Stimulated activated CD4-positive, alpha-beta T cell treated with anti-CD3 and anti-CD28 coated beads, Interleukin-2, amount 100 ng/mL, for 4 hours (primary cell): Measurements from ENCODE around the gene SEH1L.
"Not testable (repeated sequence)": the region's sequence is repeated elsewhere in the genome, so short reads cannot be mapped to it uniquely, and the experiment has no call there.

Experiments used
- DNase-seq: peaks from one replicate; pipeline ENCODE4 v3.0.0-alpha.2; 2020; ENCODE audit warnings: low read depth

Gene SEH1L

DNA sequence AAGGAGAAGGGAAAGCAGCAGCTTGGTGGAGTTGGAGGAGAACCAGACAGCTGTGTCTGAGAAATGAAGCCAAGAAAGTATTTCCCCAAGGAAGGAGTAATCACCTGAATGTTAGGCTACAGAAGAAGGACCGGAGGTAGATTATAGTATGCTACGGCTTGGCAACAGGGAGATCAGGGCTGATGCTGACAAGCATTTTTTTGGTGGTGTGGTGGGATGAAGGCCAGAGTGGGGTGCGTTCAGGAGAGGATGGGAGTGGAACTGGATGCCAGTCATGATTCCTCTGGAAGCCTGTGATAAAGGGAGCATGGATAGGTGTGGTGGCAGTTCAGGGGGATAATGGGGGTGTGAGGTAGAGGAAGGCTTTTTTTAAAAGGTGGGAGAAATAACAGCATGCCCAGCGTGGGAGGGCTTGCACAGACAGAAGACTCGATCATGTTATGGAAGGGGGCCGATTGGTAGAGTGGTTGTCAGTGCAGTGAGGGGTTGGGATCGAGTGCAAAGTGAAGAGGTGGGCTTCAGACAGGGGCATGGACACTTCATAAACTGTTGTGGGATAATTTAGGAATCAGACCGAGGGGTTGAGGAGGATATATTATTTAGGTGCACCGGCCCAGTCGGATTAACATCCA lies 49.0 kb downstream of the SEH1L start:
- no peak for DNase-seq

DNA sequence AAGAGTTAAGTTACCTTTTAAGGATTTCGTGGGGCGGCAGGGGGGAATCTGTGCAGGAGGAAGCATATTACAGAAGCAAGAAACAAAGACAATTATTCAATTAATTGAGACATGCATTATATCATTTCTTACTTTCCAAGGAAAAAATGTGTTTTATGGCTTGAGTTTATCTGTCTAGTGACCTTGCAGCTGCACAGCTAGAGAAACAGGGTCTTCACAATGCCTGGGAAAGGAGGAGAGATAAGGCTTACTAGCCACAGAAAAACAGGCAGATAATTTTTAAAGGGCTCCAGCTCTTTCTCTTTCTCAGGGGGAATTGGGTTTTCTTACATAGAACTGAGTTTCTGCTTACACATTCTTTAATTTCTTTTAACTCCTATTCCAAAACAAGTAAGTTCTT lies 49.5 kb downstream of the SEH1L start:
- DNase-seq = not testable (repeated sequence)

DNA sequence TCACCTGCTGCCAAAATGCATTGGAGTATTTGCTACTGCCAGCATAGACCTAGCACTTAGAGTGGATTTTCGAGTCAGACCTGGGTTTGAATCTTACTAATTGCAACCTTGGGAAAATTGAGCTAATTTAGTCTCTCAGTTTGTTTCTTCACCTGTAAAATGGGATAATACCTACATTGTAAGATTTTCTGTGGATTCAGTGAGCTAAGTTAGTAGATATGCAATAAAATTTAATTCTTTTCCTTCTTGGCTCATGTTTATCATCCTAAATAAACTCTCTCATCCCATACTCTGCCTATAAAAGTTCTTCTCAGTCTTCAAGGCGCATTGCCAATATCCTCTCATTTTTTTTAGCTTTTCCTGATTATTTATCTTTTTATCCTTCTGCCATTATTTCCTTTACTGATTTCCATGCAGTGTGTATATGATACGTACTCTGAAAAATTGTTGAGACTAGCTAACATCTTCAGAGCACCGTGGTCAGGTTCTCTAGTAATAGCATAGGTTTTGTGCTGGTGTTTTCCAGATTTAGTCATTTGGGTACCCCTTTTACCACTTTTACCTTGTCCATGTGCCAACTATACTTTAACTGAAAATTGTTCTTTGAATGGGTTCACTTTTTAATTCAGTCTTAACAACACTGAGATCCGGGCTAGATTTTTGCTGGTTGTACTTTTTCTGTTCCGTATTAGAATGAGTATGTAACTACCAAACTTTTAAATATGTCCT lies 50.7 kb downstream of the SEH1L start:
- DNase-seq = no peak

DNA sequence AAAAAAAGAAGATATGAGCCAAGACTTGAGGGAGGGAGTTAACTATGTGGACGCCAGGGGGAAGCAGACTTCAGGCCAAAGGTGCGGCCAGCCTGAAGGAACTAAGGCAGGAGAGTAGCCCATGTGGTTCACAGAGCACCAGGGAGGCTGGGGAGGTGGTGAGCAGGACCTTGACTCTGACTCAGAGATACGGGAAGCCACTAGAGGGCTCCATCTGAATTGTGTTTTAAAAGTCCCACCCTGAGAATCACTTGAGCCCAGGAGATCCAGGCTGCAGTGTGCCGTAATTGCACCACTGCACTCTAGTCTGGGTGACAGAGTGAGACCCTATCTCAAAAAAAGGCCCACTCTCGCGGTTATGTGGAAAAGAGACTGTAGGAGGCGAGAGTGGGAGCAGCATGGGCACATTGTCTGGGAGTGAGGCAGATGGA lies 55.7 kb downstream of the SEH1L start:
- DNase-seq = peak; percentile 16

DNA sequence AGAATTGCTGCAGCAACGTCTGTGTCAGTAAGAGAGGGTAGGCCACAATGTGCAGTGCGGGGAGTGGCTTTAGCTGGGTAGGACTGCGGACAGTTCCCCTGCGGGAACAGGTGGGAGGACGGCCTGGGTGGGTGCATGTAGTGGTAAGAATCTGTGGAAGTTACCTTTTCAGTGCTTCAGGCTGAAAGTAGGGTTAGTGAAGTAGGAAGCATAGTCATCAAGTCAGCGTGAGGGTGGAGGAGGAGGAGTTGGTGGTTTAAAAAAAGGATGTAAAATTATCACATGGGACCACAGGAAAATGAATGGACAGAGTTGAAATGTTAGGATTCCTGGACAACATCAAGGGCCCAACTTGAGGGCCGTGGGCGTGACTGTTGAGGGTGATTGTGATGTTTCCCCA lies 56.6 kb downstream of the SEH1L start:
- DNase-seq = no peak

DNA sequence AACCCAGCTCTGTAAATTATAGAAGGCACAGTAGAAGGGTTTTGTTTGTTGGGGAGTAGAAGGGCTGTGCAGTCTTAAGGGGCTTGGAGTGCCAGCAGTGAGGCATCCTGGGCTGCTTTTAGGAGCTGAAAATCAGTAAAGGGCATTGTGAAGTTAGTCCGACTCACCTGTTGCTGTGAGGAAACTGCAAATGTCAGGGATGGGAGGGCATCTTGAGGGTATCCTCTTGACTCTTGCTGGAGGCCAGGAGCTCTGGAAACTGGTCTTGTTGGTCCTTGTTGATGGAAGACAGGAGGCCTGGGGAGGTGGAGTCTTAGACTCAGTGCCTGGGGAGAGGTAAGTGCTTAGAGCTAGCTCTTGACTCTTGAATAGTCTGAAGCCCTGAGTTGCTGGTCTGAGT lies 57.5 kb downstream of the SEH1L start:
- no peak for DNase-seq

DNA sequence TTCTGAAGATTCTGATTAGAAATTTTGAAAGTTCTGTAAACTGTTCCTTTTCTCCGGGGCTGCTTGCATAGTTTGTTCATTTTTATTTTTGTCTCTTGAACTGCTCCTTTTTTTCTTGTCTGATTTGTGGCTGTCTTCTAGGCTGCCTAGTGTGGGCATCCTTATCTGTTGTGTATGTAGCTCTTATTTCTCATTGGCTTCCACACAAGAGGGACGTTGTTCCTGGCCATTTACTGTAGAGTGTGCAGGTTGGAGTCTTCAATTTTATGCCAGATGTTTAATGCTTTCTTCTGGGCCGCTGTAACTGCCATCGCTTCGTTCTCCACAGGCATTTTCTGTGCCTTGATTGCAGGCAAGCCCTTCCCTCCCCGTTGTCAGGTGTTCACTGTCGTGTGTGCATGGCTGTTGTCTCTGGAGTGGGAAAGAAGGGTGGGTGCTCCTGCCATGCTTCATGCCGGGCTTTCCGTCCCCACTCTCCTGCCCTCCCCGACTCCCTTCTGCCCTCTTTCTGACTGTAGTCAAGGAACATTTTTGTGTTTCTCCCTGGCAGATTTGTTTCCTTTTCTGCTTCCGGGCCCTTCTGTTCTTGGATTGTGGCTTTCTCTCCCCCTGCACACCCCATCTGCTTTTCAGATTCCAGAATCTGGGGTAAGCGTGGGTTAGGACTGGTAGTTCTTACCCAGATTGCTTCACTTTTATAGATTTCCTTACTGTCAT lies 58.9 kb downstream of the SEH1L start:
- DNase-seq = no peak

DNA sequence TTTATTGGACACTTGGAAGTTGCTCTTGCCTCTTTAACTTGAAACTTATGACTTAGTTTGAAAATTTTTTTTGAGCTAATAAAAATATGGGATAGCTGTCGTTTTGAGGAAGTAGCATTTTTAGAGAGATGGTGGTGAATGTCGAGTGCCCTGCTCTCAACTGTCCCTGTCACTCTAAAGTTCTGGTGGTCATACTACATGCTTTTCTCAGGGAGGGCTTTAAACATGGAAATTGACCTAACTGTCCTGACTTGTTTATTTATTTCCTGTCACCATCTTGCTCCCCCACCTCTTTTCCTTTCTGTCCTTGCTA lies 59.4 kb downstream of the SEH1L start:
- DNase-seq = no peak

DNA sequence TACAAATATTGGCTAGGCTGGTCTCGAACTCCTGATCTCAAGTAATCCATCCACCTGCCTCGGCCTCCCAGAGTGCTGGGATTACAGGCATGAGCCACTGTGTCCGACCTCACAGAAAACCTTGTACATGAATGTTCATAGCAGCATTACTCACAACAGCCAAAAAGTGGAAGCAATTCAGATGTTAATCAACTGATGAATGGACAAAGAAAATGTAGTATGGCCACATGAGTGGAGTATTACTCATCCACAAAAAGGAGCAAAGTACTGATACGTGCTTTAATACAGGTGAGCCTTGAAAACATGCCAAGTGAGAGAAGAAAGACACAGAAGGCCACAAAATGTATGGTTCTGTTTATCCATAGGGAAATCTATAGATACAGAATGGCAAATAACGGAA lies 63.9 kb downstream of the SEH1L start:
- no peak for DNase-seq

DNA sequence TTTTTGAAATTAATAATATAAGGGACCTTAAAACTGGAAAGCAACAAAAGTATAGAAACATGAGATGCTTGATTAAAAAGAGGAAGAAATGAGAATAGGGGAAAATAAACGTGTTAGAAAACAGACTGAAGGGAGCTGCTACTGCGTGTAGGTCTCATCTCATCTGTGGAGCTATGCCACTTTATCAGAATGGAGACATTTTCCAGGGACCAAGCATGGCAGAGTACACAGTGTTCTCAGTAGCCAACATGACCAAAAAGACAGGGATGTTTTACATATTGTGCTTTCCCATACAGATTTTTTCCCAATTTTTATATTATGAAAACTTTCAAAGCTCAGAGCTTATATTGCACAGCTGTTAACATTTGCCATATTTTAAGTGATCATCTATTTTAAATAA lies 66.4 kb downstream of the SEH1L start:
- no peak for DNase-seq

DNA sequence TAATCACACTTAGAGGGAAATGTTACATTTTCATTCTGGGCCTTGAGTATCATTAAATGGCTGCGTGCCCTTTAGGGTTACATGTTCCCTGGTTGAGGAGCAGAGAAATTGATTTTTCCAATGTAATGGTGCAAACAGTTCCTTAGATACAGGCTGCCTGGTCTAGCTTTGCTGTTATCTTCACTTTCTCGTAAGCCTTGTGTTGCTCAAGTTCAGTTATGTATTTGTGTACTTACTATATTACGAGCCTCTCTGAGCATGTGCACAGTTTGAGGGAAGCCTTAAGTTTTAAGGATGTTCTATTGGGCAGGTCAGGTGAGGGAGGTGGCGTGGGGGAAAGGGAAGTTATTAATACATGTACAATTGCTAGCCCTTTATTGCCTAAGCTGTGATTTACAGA lies 67.0 kb downstream of the SEH1L start:
- DNase-seq = no peak

DNA sequence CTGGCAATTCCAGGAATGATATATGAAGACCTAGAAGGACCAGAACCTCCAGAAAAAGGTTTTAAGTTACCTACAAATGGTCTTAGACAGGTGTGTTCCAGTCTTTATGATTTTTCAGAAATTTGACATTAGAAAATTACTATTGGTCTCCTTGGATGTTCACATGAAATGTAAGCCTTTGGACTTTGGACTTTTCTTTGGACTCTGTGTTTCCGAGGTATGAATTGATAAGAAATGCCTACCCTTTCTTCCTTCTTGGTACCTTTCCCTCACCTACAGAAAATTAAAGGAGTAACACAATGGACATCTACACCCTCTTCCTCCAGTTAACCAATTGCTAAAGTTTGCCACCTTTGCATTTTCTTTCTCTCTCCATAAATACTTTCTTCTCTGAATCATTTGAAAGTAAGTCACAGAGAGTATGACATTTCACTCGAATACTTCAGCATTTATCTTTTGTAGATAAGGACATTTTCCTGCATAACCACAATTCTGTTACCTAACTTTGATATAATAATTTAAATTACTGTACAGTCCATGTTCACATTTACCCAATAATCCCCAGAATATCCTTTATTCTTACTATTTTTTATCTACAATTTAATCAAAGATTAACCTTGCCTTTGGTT lies 69.5 kb downstream of the SEH1L start:
- no peak for DNase-seq

DNA sequence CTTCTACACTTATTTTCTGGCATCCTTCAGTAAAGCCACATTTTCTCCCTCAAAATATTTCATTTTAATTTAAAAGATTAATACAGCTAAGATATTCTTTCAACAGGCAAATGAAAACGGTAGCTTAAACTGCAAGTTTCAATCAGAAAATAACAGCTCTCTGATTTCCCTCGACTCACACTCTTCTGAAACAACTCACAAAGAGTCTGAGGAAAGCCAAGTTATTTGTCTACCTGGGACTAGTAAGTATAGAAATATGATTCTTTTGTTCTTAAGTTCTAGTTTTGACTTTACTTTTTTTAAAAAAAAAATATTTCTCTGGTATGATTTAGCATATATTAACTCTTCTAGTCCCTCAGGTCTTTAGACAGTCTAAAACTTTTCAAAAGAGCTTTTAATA lies 70.6 kb downstream of the SEH1L start:
- DNase-seq = no peak

DNA sequence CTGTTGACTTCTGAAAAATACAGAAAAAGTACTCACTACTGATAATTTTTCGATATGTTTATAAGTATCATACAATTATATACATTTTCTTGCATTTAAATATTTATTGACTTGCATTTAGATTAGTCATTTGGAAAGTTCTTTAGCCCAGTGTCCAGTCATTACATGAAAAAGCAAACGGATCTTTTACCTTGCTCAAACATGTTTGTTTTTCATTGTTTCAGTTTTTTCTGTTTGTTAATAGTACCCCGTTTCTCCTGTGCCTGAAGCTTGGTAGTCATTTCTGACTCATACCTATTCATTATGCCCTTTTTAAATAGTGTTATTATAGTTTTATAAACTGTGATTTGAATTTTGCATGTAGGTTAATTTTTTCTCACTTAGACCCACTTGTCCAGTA lies 71.5 kb downstream of the SEH1L start:
- DNase-seq = no peak

DNA sequence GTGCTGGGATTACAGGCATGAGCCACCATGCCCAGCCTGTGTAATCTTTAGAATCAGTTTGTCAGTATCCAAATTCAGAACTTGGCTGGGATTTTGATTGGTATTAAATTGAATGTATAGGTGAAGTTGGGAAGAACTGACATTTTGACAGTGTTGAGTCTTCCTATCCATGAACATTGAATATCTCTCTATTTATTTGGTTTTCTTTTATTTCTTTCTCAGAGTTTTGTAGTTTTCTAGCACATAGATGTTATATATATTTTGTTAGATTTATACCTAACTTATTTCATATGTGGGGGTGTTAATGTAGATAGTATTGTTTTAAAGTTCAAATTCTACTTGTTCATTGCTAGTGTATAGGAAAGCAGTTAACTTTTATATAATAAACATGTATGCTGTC lies 74.8 kb downstream of the SEH1L start:
- no peak for DNase-seq

DNA sequence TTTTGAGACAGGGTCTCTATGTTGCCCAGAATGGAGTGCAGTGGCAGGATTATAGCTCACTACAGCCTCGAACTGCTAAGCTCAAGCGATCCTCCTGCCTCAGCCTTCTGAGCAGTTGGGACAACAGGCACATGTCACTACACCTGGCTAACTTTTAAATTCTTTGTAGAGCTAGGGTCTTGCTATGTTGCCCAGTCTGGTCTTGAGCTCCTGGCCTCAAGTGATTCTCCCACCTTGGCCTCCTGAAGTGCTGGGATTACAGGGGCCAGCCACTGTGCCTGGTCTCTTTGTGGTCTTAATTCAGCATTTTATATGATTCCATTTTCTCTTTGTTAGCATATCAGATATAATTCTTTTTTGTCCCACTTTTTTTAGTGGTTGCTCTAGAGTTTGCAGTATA lies 77.4 kb downstream of the SEH1L start:
- no peak for DNase-seq

DNA sequence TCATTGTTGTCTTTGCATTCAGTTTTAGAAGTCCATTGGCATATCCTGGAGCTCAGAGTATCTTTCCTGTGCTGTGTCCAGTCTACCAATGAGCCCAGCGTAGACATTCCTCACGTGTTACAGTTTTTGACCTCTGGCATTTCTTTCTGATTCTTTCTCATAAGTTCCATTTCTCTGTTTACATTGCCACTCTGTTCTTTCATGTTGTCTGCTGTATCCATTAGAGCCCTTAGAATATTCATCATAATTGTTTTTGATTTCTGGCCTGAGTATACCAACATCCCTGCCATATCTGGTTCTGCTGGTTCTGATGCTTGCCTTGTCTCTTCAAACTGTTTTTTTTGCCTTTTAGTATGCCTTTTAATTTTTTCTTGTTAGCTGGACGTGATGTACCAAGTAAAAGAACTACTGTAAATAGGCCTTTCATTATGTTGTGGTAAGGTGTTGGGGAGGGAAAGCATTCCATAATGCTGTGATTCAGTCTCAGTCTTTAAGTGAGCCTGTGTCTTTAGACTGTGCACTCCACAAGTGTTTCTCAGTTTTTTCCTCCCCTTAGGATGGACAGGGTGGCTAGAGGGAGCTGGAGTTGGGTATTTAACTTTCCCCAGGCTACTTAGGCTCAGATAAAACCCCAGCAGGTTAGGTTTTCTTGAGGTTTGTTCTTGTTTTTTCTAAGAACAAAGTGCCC lies 78.9 kb downstream of the SEH1L start:
- no peak for DNase-seq

DNA sequence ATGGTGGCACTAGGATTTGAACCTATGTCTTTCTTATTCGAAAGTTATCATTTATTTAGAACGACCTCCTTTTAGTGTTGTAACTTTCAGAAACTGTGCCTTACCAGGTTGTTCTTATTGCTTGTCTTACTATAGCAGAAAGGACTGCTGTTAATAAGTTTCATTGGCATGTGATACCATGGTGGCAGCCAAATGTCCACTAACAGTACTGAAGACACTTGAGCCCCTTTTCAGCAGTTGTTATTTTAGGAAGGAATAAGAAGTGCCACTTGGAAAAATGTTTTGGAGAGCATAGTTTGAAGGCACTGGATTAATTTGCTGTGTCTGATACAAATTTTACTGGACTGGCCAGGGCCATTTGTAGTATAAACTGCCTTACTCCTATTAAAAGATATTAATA lies 81.1 kb downstream of the SEH1L start:
- DNase-seq = no peak

DNA sequence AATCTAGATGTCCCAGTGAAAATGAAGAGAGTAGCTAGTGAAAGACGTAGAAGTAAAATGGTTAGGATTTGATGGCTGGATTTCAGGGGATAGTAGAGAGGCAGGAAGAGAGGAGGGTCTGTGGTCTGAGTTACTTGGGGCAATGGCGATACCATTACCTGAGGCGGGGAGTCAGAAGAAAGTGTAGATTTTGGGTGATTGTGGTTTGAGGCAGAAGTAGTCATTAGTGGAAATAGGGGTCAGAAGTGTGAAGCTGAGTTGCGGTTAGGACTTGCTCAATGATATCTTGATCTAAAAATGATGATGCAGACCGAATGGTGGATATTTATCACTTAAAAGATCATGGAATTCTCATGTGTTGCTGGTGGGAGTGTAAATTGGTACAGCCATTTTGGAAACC lies 84.4 kb downstream of the SEH1L start:
- no peak for DNase-seq

DNA sequence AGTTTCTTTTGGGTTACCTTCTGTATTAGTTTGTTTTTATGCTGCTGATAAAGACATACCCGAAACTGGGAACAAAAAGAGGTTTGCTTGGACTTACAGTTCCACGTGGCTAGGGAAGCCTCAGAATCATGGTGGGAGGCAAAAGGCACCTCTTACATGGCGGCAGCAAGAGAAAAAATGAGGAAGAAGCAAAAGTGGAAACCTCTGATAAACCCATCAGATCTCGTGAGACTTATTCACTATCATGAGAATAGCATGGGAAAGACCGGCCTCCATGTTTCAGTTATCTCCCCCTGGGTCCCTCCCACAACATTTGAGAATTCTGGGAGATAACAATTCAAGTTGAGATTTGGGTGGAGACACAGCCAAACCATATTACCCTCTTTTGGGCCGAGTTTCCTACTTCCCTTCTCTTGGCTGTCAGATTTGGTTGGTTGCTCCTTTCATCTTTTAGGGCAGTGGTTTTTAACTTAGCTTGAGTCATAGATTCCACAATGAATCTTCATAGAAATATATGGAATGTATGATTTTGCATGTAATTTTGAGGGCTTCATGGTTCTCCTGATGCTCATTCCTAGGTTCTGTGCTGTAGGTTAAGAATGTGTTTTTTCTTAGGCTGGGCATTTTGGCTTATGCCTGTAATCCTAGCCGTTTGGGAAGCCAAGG lies 87.6 kb downstream of the SEH1L start:
- DNase-seq = no peak

DNA sequence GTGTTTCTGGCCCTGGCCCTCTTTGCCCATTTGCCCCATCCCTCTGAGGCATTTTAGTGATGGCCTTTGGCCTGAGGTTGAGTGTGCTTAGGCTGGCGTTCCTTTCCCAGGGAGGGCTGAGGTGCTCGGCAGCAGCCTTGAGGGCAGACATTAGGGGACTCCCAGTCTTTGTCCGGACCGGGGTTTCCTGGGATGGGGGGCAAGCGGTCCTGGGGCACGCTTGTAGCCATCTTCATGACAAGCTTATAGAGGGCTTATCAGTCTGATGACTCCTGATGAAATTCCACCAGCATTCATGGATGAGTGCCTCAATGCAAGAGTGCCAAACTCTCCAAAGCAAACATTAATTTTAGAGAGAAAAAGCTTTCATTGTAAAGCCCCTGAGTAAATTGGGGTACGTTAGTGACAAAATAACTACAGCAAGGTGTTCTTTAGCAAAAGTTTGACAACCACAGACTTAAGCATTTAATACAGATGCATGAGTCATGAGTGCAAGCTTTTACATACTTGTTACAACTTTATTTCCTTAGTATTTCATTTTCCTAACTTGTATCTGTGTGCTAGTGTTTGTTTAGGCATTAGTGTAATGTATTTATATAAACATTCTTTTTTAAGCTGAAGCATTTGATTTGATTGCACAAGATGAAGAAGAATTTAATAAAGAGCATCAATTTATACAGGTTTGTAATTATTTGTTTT lies 89.0 kb downstream of the SEH1L start:
- DNase-seq = no peak
